C4-2B (cell line): ENCODE data around the gene DYNLT2.

ENCODE experiments used
- CTCF ChIP-seq: fragments of 450-650 bp; conservative IDR thresholded peaks from 2 replicates; pipeline ENCODE4 v1.5.1; 2017; ENCODE audit warnings: mild to moderate bottlenecking
- ZFX ChIP-seq: fragments of 450-650 bp; IDR thresholded peaks from 2 replicates; pipeline ENCODE4 v1.6.1; 2017

GRCh38 chr6:169788809-169789145, 37.4 kb upstream of the DYNLT2 start:
- no peak for TF ChIP-seq CTCF
- TF ChIP-seq ZFX: no peak
